MM.1S (cell line): ENCODE results near the gene ENGASE.

Experiments used
- CTCF ChIP-seq: fragments of 300-600 bp; sonication (generic); IDR thresholded peaks from 2 replicates; pipeline ENCODE4 v1.5.1; 2016; ENCODE audit warnings: antibody characterized with exemption, low read length, mixed read lengths
- EZH2 ChIP-seq: fragments of 300-600 bp; sonication (generic); optimal IDR thresholded peaks from 2 replicates; pipeline ENCODE3; 2017; ENCODE audit warnings: low read depth, mild to moderate bottlenecking, antibody characterized with exemption, low read length, mixed read lengths

GRCh38 chr17:79114458-79115301 is 40.1 kb downstream of the ENGASE start:
- TF ChIP-seq CTCF: no peak
- no peak for TF ChIP-seq EZH2
